Psoas muscle (tissue), 8 donors: Measurements from ENCODE around the gene PLXNB2. TPM values are rescaled to one million over a fixed set of nuclear protein-coding genes. Genes with fewer than 3 reads are reported as not detected.
A peak's percentile ranks its signal among the peaks of the same experiment; 100 is the strongest.

Source experiments
- ATAC-seq, 4 donors: fragments of 200-7000 bp; cut with Tn5 transposase; one replicate each; pipeline ENCODE4 v1.9.1; 2020; ENCODE audit warnings: moderate library complexity in 3 of 4, mild to moderate bottlenecking in 2 of 4
- DNase-seq, 2 donors: peaks; one replicate each; pipeline ENCODE4 v3.0.0-alpha.2; 2020
- H3K27ac ChIP-seq: fragments of 200-600 bp; one replicate; pipeline ENCODE4 v1.8.0; 2022
- H3K27me3 ChIP-seq, 3 donors: fragments of 200-600 bp in 1 of 3; one replicate each; pipeline versions ENCODE4 v1.6.1 to v1.8.0; 2013 to 2022; ENCODE audit warnings: low read length in 2 of 3, mild to moderate bottlenecking in 2 of 3, moderate library complexity in 1 of 3; ENCODE audit not compliant: insufficient read depth in 3 of 3
- H3K36me3 ChIP-seq, 2 donors: fragments of 200-600 bp in 1 of 2; one replicate each; pipeline versions ENCODE4 v1.6.1 to v1.8.0; 2013 to 2022; ENCODE audit warnings: low read depth in 1 of 2, mild to moderate bottlenecking in 1 of 2, moderate library complexity in 1 of 2; ENCODE audit not compliant: insufficient read depth in 1 of 2
- H3K4me1 ChIP-seq: fragments of 200-600 bp; one replicate; pipeline ENCODE4 v1.8.0; 2022
- H3K4me3 ChIP-seq: fragments of 200-600 bp; one replicate; pipeline ENCODE4 v1.8.0; 2022; ENCODE audit warnings: mild to moderate bottlenecking
- H3K9me3 ChIP-seq: fragments of 200-600 bp; one replicate; pipeline ENCODE4 v1.8.0; 2022
- CTCF ChIP-seq: fragments of 200-600 bp; IDR thresholded peaks from one replicate; pipeline ENCODE4 v1.8.0; 2022; ENCODE audit warnings: antibody characterized with exemption
- WGBS, 3 donors: extraction: QIAGEN DNeasy Blood & Tissue Kit; methylation state at CpG; one replicate each; pipeline versions ENCODE4 v1.1.6 to v1.1.7; 2013; 5-methylcytosine and 5-hydroxymethylcytosine counted together
- intact Hi-C, 2 donors: fragments of 100-400 bp; cut with DNase I; formaldehyde crosslinking; loops; one replicate each; pipeline versions ENCODE4 v1.11.0 to v1.14.2; 2022
- polyA plus RNA-seq, 3 donors: library from polyadenylated mRNA; stranded (reverse); fragments of 200-250 nt; gene quantifications; one replicate each; pipeline ENCODE4 v1.2.3, GENCODE V29; 2013
- total RNA-seq, 4 donors: library from RNA; stranded (reverse); fragmentation: NEBNext Ultra II Directional in 2 of 4; extraction: Animal tissue kit (Norgen Biotek cat#: 25700) in 2 of 4; gene quantifications; one replicate each; pipeline versions ENCODE4 v1.2.1 to v1.2.4, GENCODE V29; 2021 to 2023
- donor health status: healthy with polysubstance abuse.
- donor health status: DM: no; HTN: no; CAD: no; lungs with moderate emphysema.
- donor health status: Bipolar disorder and iron deficiency.
- donor health status: healthy.
- donor health status: DM: yes; HTN: yes; CAD: no.
- donor health status: DM: no; HTN: no; CAD: no.
- donor health status: DM: no; HTN: no; CAD: no.
- donor health status: DM: yes; HTN: yes; CAD: no.

PLXNB2 gene
- total and polyA plus RNA-seq, 7 donors: 3.9 to 43.7 (median 13.6) TPM

GRCh38 chr22:50268655-50269113, 38.8 kb downstream of the PLXNB2 start:
- DNase-seq (no peak), ATAC-seq (no peak)
- peaks cover 0 to 20% (median 10%) of the 10 kb centered on the region in 3 donors for H3K27me3 ChIP-seq
- WGBS, 3 donors: 51 to 57% (median 56%) methylated on average over 9 of the region's 9 CpGs
- TF ChIP-seq CTCF: no peak
- H3K9me3 ChIP-seq: no peaks in the 10 kb centered on the region
- H3K36me3 ChIP-seq: no peaks in the 10 kb centered on the region
- H3K27ac ChIP-seq: no peak overlapping the region
- H3K4me1 ChIP-seq: peaks cover 29% of the 10 kb centered on the region
- intact Hi-C loops: no loop called here
- H3K4me3 ChIP-seq: no peak overlapping the region

- TF ChIP-seq CTCF: peak; percentile 38
- H3K4me1 ChIP-seq: peaks cover 38% of the 10 kb centered on the region
- no peaks in the 10 kb centered on the region for H3K9me3 ChIP-seq
- H3K27ac ChIP-seq: no peak overlapping the region
- peaks cover 0 to 20% (median 10%) of the 10 kb centered on the region in 3 donors for H3K27me3 ChIP-seq
- H3K4me3 ChIP-seq: peak overlapping the region; percentile 58
- intact Hi-C loops: no loop called here
- H3K36me3 ChIP-seq: no peaks in the 10 kb centered on the region
- DNase-seq (peak; percentile 78 to 93), ATAC-seq (peak; percentile 80 to 86 (median 83))
- 15 to 22% (median 21%) methylated on average over 42 to 75 of the region's 75 CpGs for WGBS, 3 donors
These were observed 39.7 kb downstream of the PLXNB2 start for GRCh38 chr22:50267591-50268390.

- peaks cover 46% of the 10 kb centered on the region for H3K4me1 ChIP-seq
- no peak for DNase-seq
- no peak overlapping the region for H3K27ac ChIP-seq
- no peaks in the 10 kb centered on the region for H3K9me3 ChIP-seq
- peaks cover 0 to 18% (median 10%) of the 10 kb centered on the region in 3 donors for H3K27me3 ChIP-seq
- TF ChIP-seq CTCF: no peak
- WGBS, 3 donors: 42 to 59% (median 43%) methylated on average over 37 of the region's 37 CpGs
- no peaks in the 10 kb centered on the region for H3K36me3 ChIP-seq
- no peak for ATAC-seq
- H3K4me3 ChIP-seq: peak overlapping the region; percentile 58
- intact Hi-C loops: no loop called here
These were observed 40.5 kb downstream of the PLXNB2 start for GRCh38 chr22:50266994-50267393.

- Histone ChIP-seq H3K27me3 (peaks cover 0 to 6% (median 0%) of the 10 kb centered on the region in 3 donors), H3K4me1 (peaks cover 35% of the 10 kb centered on the region)
- WGBS, 3 donors: 78 to 85% (median 83%) methylated on average over 13 to 15 of the region's 15 CpGs
These were observed 42.3 kb downstream of the PLXNB2 start for GRCh38 chr22:50264946-50265669.

More at GRCh38 chr22:50264946-50265669, 42.3 kb downstream of the PLXNB2 start:
- H3K36me3 ChIP-seq: no peaks in the 10 kb centered on the region
- no peak overlapping the region for H3K4me3 ChIP-seq
- no peak for DNase-seq
- TF ChIP-seq CTCF: no peak
- intact Hi-C loops: no loop called here
- ATAC-seq: no peak
- H3K27ac ChIP-seq: no peak overlapping the region
- H3K9me3 ChIP-seq: no peaks in the 10 kb centered on the region
